HG03196 (cell line): ENCODE results near the gene ZNF536.
"Not testable (repeated sequence)": the region's sequence is repeated elsewhere in the genome, so short reads cannot be mapped to it uniquely, and the experiment has no call there.

Experiments used
- ATAC-seq: cut with Tn5 transposase; IDR thresholded peaks from one replicate; pipeline ENCODE4 v1.9.1; 2021; ENCODE audit not compliant: unreplicated experiment

Gene ZNF536

GRCh38 chr19:30386551-30387143 lies 14.5 kb downstream of the ZNF536 start:
- ATAC-seq: no peak

- ATAC-seq: no peak
These were observed 15.3 kb downstream of the ZNF536 start for GRCh38 chr19:30387311-30388115.

GRCh38 chr19:30388327-30388726 lies 16.1 kb downstream of the ZNF536 start:
- no peak for ATAC-seq

- ATAC-seq: no peak
These were observed 16.6 kb downstream of the ZNF536 start for GRCh38 chr19:30388819-30389218.

- ATAC-seq: no peak
These were observed 18.3 kb downstream of the ZNF536 start for GRCh38 chr19:30390356-30390988.

GRCh38 chr19:30391052-30391451 lies 18.9 kb downstream of the ZNF536 start:
- no peak for ATAC-seq

GRCh38 chr19:30391554-30392551 lies 19.7 kb downstream of the ZNF536 start:
- ATAC-seq: no peak

GRCh38 chr19:30393046-30393445 lies 20.9 kb downstream of the ZNF536 start:
- ATAC-seq: no peak

- no peak for ATAC-seq
These were observed 21.7 kb downstream of the ZNF536 start for GRCh38 chr19:30393729-30394480.

GRCh38 chr19:30394481-30395151 lies 22.4 kb downstream of the ZNF536 start:
- no peak for ATAC-seq

- no peak for ATAC-seq
These were observed 23.1 kb downstream of the ZNF536 start for GRCh38 chr19:30395283-30395682.

- not testable (repeated sequence) for ATAC-seq
These were observed 26.4 kb downstream of the ZNF536 start for GRCh38 chr19:30398539-30398938.

- no peak for ATAC-seq
These were observed 29.8 kb downstream of the ZNF536 start for GRCh38 chr19:30401956-30402355.

GRCh38 chr19:30402436-30403202 lies 30.4 kb downstream of the ZNF536 start:
- ATAC-seq: no peak

GRCh38 chr19:30403203-30403985 lies 31.2 kb downstream of the ZNF536 start:
- no peak for ATAC-seq

- no peak for ATAC-seq
These were observed 34.3 kb downstream of the ZNF536 start for GRCh38 chr19:30406220-30407067.

- ATAC-seq: no peak
These were observed 35.0 kb downstream of the ZNF536 start for GRCh38 chr19:30407068-30407709.
